Ecto neural progenitor cell (in vitro differentiated cells): ENCODE results near the gene BLOC1S5.
"Not testable (repeated sequence)": the region's sequence is repeated elsewhere in the genome, so short reads cannot be mapped to it uniquely, and the experiment has no call there.

ENCODE experiments used
- DNase-seq: peaks from one replicate; pipeline ENCODE4 v3.0.0-alpha.2; 2018; ENCODE audit warnings: low spot score

The BLOC1S5 gene

GRCh38 chr6:8082572-8082953 is 18.4 kb upstream of the BLOC1S5 start:
- no peak for DNase-seq

- no peak for DNase-seq
Observed at GRCh38 chr6:8080362-8081151, 16.4 kb upstream of the BLOC1S5 start.

- no peak for DNase-seq
Observed at GRCh38 chr6:8079126-8079525, 14.9 kb upstream of the BLOC1S5 start.

GRCh38 chr6:8077991-8078390 is 13.8 kb upstream of the BLOC1S5 start:
- no peak for DNase-seq

- DNase-seq = no peak
Observed at GRCh38 chr6:8075704-8076103, 11.5 kb upstream of the BLOC1S5 start.

- DNase-seq = no peak
Observed at GRCh38 chr6:8075185-8075584, 11.0 kb upstream of the BLOC1S5 start.

GRCh38 chr6:8074213-8074612 is 10.0 kb upstream of the BLOC1S5 start:
- DNase-seq = no peak

- DNase-seq = no peak
Observed at GRCh38 chr6:8073758-8074157, 9.6 kb upstream of the BLOC1S5 start.

GRCh38 chr6:8070718-8071117 is 6.5 kb upstream of the BLOC1S5 start:
- DNase-seq = no peak

- no peak for DNase-seq
Observed at GRCh38 chr6:8069631-8070284, 5.6 kb upstream of the BLOC1S5 start.

GRCh38 chr6:8069151-8069550 is 5.0 kb upstream of the BLOC1S5 start:
- DNase-seq = no peak

- no peak for DNase-seq
Observed at GRCh38 chr6:8066108-8066507, 1.9 kb upstream of the BLOC1S5 start.

GRCh38 chr6:8065519-8065911 is 1.3 kb upstream of the BLOC1S5 start:
- DNase-seq = no peak

- no peak for DNase-seq
Observed at GRCh38 chr6:8064638-8065518, 689 bp upstream of the BLOC1S5 start.

GRCh38 chr6:8061736-8062135 is 2.5 kb downstream of the BLOC1S5 start:
- DNase-seq = no peak

GRCh38 chr6:8060346-8060745 is 3.8 kb downstream of the BLOC1S5 start:
- no peak for DNase-seq

- DNase-seq = no peak
Observed at GRCh38 chr6:8059129-8059528, 5.1 kb downstream of the BLOC1S5 start.

GRCh38 chr6:8057793-8058192 is 6.4 kb downstream of the BLOC1S5 start:
- no peak for DNase-seq

- DNase-seq = no peak
Observed at GRCh38 chr6:8057263-8057662, 6.9 kb downstream of the BLOC1S5 start.

GRCh38 chr6:8054276-8054675 is 9.9 kb downstream of the BLOC1S5 start:
- no peak for DNase-seq

GRCh38 chr6:8047541-8048292 is 16.5 kb downstream of the BLOC1S5 start:
- DNase-seq = no peak

GRCh38 chr6:8045769-8046168 is 18.4 kb downstream of the BLOC1S5 start:
- not testable (repeated sequence) for DNase-seq
